DMS53 treated with DMSO at 0.1 percent for 48 hours (cell line): ENCODE measurements around the gene PRKG1.

Source experiments
- DNase-seq: peaks from one replicate; lab custom pipeline; 2025; ENCODE audit not compliant: unreplicated experiment; lab: John Stamatoyannopoulos, UW

Gene PRKG1

GRCh38 chr10:52078397-52078937 is 1004.2 kb downstream of the PRKG1 start:
- DNase-seq, result no peak

GRCh38 chr10:52082307-52082706 is 1008.0 kb downstream of the PRKG1 start:
- DNase-seq, result no peak

GRCh38 chr10:52083422-52083821 is 1009.1 kb downstream of the PRKG1 start:
- DNase-seq, result no peak

- DNase-seq, result no peak
Observed at GRCh38 chr10:52092390-52092789, 1018.1 kb downstream of the PRKG1 start.

DNA sequence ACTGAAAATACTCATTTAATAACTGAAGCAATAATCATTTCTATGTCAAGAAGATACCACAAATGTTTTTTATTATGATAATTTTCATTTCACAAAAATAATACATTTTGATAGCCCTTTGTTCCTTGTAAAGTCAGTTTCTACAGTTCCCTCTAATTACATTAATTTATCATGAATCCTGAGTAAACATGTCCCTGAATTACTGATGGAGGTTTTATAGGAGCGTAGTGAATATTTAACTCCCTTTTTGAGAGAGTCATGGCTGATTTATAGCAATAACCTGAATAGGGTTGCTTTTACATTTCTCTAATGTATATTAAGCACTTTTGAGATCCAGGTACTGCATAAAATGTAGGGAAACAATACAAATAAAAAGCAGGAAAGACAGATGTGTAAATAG is 1023.8 kb downstream of the PRKG1 start:
- no peak for DNase-seq

DNA sequence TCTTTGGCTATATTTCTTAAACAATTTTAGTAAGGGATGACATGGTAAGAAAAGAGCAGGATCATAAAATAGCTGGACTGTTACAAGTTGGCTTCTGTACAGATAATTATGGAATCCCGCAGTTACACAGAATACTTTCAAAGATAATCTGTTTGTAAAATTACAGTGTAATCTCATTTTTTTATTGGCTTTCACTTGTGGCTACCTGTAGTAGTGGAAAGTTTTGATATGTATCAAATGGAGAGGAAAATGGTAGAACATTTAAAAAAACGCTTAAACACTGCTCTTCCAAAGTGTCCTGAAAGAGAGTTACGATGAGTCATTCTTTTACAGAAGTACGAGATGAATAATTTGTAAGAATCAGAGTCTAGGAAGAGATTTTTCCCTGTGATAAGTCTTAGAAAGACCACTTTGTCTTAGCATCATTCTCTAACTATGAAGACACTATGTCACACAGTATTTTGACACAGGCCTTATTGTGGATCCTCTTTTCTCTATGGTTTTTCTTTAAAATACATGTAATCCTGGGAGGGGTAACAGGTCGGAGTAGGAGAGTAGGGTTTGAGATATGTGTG is 1024.8 kb downstream of the PRKG1 start:
- DNase-seq, result no peak

DNA sequence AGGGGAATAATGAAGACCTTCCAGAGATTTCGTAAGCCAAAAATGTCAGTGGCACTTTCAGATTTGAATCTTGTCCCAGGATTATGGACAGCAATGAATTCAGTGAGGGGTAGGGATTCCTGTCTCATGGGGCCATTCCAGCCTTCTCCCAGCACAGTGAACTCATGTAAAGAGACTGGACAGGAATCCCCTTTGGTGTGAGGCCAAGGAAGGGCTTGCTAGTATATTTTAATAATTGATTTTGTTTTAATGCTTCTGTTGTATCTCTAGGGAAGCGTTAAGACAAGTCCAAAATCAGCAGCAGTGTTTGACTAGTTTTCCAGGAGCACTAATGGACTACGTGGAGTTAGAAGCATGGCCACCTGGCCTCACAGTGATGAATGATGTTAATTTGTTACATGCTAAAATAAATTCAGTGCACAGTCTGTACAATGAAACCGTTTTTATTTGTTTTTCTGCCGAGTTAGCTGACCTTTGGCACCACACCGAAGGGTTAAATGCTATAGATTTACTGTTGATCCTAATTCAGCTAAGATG is 1025.8 kb downstream of the PRKG1 start:
- no peak for DNase-seq

- DNase-seq, result no peak
Observed at GRCh38 chr10:52105301-52105700, 1031.0 kb downstream of the PRKG1 start.

DNA sequence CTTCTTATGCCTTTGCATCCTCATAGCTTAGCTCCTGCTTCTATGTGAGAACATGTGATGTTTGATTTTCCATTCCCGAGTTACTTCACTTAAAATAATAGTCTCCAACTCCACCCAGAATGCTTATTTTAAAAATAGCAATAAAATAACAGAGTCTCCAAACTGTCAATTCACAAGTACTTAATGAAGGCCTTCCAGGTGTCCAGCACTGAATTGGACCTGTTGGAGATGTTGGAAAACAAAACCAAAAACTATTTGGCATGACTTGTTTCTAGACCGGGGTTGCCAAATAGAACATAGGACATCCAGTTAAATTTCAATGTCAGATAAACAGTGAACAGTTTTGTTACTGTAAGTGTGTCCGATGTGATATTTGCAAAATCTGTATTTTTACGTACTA is 1031.7 kb downstream of the PRKG1 start:
- DNase-seq, result no peak

DNA sequence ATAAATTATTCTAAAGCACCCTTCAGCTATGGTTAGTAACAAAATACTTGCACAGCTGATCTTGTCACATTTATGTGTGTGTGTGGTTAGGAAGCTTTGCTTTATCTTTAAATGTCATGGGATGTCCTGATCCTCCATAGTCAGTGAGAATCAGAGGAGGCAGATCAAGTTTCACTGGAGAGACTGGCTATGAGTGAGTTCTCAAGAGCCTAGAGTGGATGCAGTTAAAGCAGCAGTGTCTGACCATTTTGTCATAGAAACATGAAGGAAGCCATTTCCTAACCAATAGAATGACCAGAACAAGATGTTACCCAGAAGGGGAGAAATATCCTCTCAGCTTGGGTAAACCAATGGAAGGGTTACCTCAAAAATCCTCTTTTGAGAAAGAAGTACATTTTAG is 1032.6 kb downstream of the PRKG1 start:
- DNase-seq, result peak; percentile 69

DNA sequence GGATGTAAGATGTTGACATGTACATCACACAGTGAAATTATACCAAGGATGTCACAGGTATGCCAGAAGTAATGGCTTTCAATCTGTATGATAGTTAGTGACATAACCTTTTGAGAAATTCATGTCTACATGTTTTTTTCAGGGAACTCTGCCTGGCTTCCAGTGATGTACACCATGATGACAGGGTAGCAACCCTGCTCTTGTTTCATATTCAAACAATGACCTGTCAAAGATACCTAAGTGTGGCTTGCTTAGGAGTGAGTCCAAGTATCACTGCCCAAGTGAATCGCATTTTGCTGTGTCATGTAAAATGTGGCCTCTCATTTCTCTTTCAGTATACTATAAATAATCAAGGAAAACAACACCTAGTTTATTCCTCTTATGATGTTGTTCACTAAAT is 1033.9 kb downstream of the PRKG1 start:
- peak; percentile 6 for DNase-seq

DNA sequence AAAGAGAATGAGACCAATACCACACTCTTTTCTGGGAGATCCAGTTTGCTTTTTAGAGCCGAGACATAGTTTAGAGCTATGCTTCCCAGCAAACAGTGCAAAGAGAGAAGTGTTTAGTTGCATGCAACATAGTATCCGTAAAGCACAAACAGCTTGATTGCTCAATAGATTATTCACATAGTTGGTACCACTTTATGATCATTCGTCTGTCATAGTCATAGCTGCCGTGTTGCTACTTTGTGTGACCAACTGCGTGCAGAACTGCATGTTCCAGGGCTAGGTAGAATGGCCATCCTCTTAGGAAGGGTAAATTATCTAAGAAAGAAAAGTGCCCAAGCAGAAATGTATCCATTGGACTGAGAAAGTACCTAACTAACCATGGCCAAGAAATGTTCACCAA is 1036.3 kb downstream of the PRKG1 start:
- no peak for DNase-seq

GRCh38 chr10:52111101-52111891 is 1037.0 kb downstream of the PRKG1 start:
- DNase-seq, result no peak

- DNase-seq, result no peak
Observed at GRCh38 chr10:52115823-52116222, 1041.5 kb downstream of the PRKG1 start.

- no peak for DNase-seq
Observed at GRCh38 chr10:52119507-52119906, 1045.2 kb downstream of the PRKG1 start.

GRCh38 chr10:52121688-52122087 is 1047.4 kb downstream of the PRKG1 start:
- DNase-seq, result no peak

DNA sequence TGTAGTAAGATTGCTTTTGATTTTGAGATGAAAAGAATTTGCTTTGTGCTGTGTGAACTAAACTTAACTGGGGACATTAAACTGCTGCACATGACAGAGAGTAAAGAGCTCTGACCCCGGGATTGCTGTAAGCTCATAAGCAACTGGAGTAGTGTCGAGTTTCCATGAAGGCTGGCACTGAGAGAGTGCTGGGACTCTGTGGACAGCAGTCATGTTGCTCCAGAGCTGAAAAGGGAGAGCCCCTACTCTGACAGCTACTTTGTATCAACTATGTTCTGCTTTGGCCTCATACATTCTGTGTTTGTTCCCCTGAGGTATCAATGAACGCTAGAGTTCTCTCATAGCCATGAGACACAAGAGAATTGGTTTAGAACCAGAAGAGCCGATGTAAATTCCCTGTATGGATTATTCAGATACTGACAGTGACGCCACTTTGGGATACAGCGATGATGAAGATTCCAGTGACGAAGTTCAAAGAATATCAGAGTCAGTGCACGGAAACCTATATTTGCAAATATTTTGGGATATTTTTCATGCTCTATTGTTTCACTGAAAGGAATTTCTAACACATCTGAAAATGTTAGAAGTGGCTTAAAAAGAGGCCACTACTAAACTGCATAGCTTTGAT is 1053.9 kb downstream of the PRKG1 start:
- DNase-seq, result no peak

DNA sequence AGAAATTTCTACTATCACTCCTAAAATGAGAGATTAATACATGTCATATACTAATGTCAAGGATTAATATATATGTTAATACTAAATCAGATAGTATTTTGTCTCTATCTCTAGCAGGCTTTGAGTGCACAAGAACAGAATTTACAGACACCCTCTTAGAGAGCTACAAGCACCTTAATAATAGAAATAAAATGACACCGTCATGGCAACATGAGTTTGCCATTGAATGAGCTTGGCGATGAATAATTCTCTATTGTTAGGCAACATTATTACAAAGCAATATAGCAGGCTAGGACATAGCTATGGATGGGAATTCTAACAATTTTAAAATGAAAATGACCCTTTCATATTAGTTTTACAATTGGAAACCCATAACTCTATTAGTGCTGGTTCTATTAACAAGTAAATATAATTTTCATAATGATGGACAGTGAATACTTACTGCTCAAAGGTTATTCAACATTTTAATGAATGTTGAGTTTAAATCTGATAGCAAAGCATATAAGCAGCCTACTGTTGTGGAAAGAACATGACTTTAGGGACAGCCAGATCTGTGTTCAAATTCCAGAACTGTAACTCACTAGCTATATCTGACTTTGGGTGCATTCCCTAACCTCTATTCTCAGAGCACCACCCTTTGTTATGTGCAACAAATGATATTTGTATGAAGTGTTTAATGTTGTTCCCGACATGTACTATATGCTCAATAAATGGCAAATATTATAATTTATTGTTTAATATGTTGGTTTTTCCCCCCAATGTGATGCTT is 1055.3 kb downstream of the PRKG1 start:
- no peak for DNase-seq

GRCh38 chr10:52135101-52135500 is 1060.8 kb downstream of the PRKG1 start:
- DNase-seq, result no peak

DNA sequence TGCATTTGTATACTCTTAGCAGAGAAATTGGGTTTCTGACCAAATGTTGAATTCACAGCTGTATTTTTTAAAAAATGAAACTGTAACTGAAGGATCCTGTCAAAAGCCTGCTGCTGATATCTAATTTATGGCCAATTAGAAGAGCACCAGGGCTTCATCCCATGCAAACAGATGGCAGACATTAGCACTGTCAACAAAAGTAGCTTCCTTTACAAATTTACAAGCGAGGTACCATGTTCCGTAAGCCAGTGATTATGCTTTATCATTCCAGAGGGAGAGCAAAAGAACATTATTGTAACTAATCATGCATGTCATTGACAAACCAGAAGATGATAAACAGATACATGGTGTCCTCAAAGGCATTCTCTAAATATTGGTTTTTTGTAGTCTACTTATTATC is 1062.6 kb downstream of the PRKG1 start:
- DNase-seq, result no peak

DNA sequence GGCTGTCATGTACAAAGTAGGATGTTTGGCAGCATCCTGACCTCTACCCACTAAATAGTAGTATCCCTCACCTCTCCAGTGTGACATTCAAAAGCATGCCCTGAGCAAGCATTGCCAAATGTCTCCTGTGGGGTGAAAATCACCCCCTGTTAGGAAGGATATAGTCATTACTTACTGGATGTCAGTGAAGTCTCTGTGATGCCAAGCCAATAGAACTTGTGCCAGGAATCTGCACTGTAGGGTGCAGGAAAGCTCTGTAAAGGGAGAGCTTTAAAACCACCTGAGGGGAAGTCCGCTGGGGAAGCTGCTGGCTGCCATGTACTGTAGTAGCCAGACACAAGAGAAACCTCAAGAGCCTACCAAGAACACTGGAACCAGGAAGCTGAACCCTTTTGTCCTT is 1069.1 kb downstream of the PRKG1 start:
- no peak for DNase-seq
